HepG2 (cell line): ENCODE data around the gene GAPT. TPM values are rescaled to one million over a fixed set of nuclear protein-coding genes. Genes with fewer than 3 reads are reported as not detected.

Experiments
- ATAC-seq: fragments of 200-7000 bp; cut with Tn5 transposase; 3 replicates; pipeline ENCODE4 v1.9.1; 2020; ENCODE audit warnings: mild to moderate bottlenecking, moderate library complexity
- BruUV-seq: library from RNA; stranded (reverse); fragments of 400-500 nt; replicated peaks from 2 replicates; lab custom pipeline; 2021; lab: Mats Ljungman, UMichigan
- CTCF ChIA-PET: fragments of 300-600 bp; formaldehyde crosslinking; extraction: SDS; loops from one replicate; lab custom pipeline; 2021; ENCODE audit warnings: low total read pairs, inconsistent platforms, low intra/inter-chr PET ratio; lab: Yijun Ruan, JAX
- POLR2A ChIA-PET: fragments of 350-600 bp; sonication (Branson Sonifier 250); formaldehyde crosslinking; loops from one replicate; lab custom pipeline; 2020; ENCODE audit warnings: antibody characterized with exemption, inconsistent platforms; lab: Yijun Ruan, JAX
- DNase-seq: peaks from one replicate; pipeline ENCODE4 v3.0.0-alpha.2; 2015; ENCODE audit warnings: low spot score
- FAIRE-seq: peaks from 3 replicates; lab custom pipeline; 2011; peaks lifted over from hg19 to GRCh38; lab: Jason Lieb, UNC
- H2AFZ ChIP-seq: one replicate; pipeline ENCODE4 v1.6.1; 2011; ENCODE audit warnings: low read length, inconsistent platforms
- H3K27ac ChIP-seq: fragments of 300-600 bp; 3 replicates; pipeline ENCODE4 v1.8.0; 2011; ENCODE audit warnings: mixed run types, mild to moderate bottlenecking, mixed read lengths, low read length, inconsistent platforms; ENCODE audit not compliant: insufficient read depth; ENCODE audit errors: extremely low read length
- H3K27me3 ChIP-seq, 2 experiments: fragments of 200-600 bp in 1 of 2; 2 replicates in 1 of 2; 3 replicates in 1 of 2; pipeline versions ENCODE4 v1.6.0 to v1.8.0; 2011; ENCODE audit warnings: low read length in 2 of 2, mild to moderate bottlenecking in 2 of 2, moderate library complexity in 2 of 2, inconsistent platforms in 1 of 2; ENCODE audit not compliant: insufficient read depth in 2 of 2, control insufficient read depth in 1 of 2
- H3K36me3 ChIP-seq, 2 experiments: fragments of 200-600 bp in 1 of 2; replicated peaks in 1 of 2; 2 replicates in 1 of 2; 3 replicates in 1 of 2; pipeline versions ENCODE4 v1.5.1 to v1.8.0; 2011; ENCODE audit warnings: low read length in 2 of 2, inconsistent platforms in 1 of 2; ENCODE audit not compliant: insufficient read depth in 2 of 2, control insufficient read depth in 1 of 2
- H3K4me1 ChIP-seq: 2 replicates; pipeline ENCODE4 v1.5.1; 2012; ENCODE audit warnings: low read length, inconsistent platforms; ENCODE audit not compliant: insufficient read depth
- H3K4me2 ChIP-seq: 2 replicates; pipeline ENCODE4 v1.6.0; 2011; ENCODE audit warnings: low read depth, low read length, inconsistent platforms
- H3K4me3 ChIP-seq, 3 experiments: fragments of 200-600 bp in 1 of 3; sonication (generic), shearing (Covaris generic) in 1 of 3; replicated peaks in 1 of 3; 2 replicates each; pipeline ENCODE4 v1.5.1; 2011 to 2016; ENCODE audit warnings: low read length in 3 of 3, inconsistent platforms in 2 of 3, low read depth in 2 of 3, mild to moderate bottlenecking in 2 of 3, control low read depth in 1 of 3, mixed read lengths in 1 of 3; ENCODE audit not compliant: insufficient read depth in 1 of 3
- H3K79me2 ChIP-seq: one replicate; pipeline ENCODE4 v1.6.1; 2011; ENCODE audit warnings: low read length, inconsistent platforms; ENCODE audit not compliant: insufficient read depth
- H3K9ac ChIP-seq: 2 replicates; pipeline ENCODE4 v1.6.0; 2011; ENCODE audit warnings: mild to moderate bottlenecking, low read depth, low read length, inconsistent platforms; ENCODE audit not compliant: insufficient read depth
- H3K9me3 ChIP-seq: 2 replicates; pipeline ENCODE4 v1.5.1; 2012; ENCODE audit warnings: mild to moderate bottlenecking, low read length
- H4K20me1 ChIP-seq: 2 replicates; pipeline ENCODE4 v1.6.0; 2011; ENCODE audit warnings: inconsistent platforms, mild to moderate bottlenecking, low read length, moderate library complexity; ENCODE audit not compliant: insufficient read depth
- DR1 ChIP-seq: sonication (generic); formaldehyde crosslinking; IDR thresholded peaks from 2 replicates; pipeline ENCODE4 v1.8.0; 2021; ENCODE audit warnings: mild to moderate bottlenecking, missing genetic modification reagents, inconsistent platforms
- FOXJ3 ChIP-seq: sonication (generic); formaldehyde crosslinking; IDR thresholded peaks from 2 replicates; pipeline ENCODE4 v1.4.0; 2020; ENCODE audit warnings: missing genetic modification reagents, mild to moderate bottlenecking, borderline replicate concordance
- GMEB2 ChIP-seq: IDR thresholded peaks from 2 replicates; pipeline ENCODE4 v1.6.1; 2016; ENCODE audit warnings: missing biosample characterization, missing genetic modification reagents, low read depth
- HNRNPL ChIP-seq: fragments of 200-400 bp; formaldehyde crosslinking; IDR thresholded peaks from 2 replicates; pipeline ENCODE4 v1.6.1; 2017; ENCODE audit warnings: mild to moderate bottlenecking, low read depth, low read length
- KLF6 ChIP-seq: IDR thresholded peaks from 2 replicates; pipeline ENCODE4 v1.8.0; 2016; ENCODE audit warnings: missing biosample characterization, missing genetic modification reagents
- MBNL3 ChIP-seq: fragments of 250-450 bp; sonication (Bioruptor Pico); conservative IDR thresholded peaks from 2 replicates; pipeline ENCODE4 v1.8.0; 2022; ENCODE audit warnings: mild to moderate bottlenecking, inconsistent platforms
- MLXIP ChIP-seq: sonication (generic); formaldehyde crosslinking; IDR thresholded peaks from 2 replicates; pipeline ENCODE4 v1.9.0; 2021; ENCODE audit warnings: missing genetic modification reagents, borderline replicate concordance
- NRL ChIP-seq: sonication (generic); formaldehyde crosslinking; IDR thresholded peaks from 2 replicates; pipeline ENCODE4 v1.5.0; 2020; ENCODE audit warnings: missing genetic modification reagents, mild to moderate bottlenecking, moderate library complexity, borderline replicate concordance
- SMARCE1 ChIP-seq: fragments of 450-650 bp; IDR thresholded peaks from 2 replicates; pipeline ENCODE4 v1.6.1; 2017; ENCODE audit warnings: borderline replicate concordance
- TOPORS ChIP-seq: sonication (generic); formaldehyde crosslinking; IDR thresholded peaks from 2 replicates; pipeline ENCODE4 v1.8.0; 2023; ENCODE audit warnings: mild to moderate bottlenecking, missing genetic modification reagents
- ZBTB21 ChIP-seq: sonication (generic); formaldehyde crosslinking; IDR thresholded peaks from 2 replicates; pipeline ENCODE4 v1.4.0; 2020; ENCODE audit warnings: missing genetic modification reagents
- ZNF121 ChIP-seq: sonication (generic); formaldehyde crosslinking; IDR thresholded peaks from 2 replicates; pipeline ENCODE4 v1.5.0; 2020; ENCODE audit warnings: mild to moderate bottlenecking, missing genetic modification reagents
- ZNF296 ChIP-seq: sonication (generic); formaldehyde crosslinking; conservative IDR thresholded peaks from 2 replicates; pipeline ENCODE4 v1.5.0; 2020; ENCODE audit warnings: mild to moderate bottlenecking, missing genetic modification reagents
- ZNF329 ChIP-seq: sonication (generic); formaldehyde crosslinking; IDR thresholded peaks from 2 replicates; pipeline ENCODE4 v1.9.0; 2021; ENCODE audit warnings: low read depth, mild to moderate bottlenecking, missing genetic modification reagents
- ZNF512 ChIP-seq: sonication (generic); formaldehyde crosslinking; IDR thresholded peaks from 2 replicates; pipeline ENCODE4 v1.4.0; 2020; ENCODE audit warnings: mild to moderate bottlenecking, missing genetic modification reagents
- ZNF660 ChIP-seq: sonication (generic); formaldehyde crosslinking; IDR thresholded peaks from 2 replicates; pipeline ENCODE4 v1.5.1; 2020; ENCODE audit warnings: mild to moderate bottlenecking, low read depth, missing genetic modification reagents, borderline replicate concordance
- ZNF883 ChIP-seq: sonication (generic); formaldehyde crosslinking; IDR thresholded peaks from 2 replicates; pipeline ENCODE4 v1.5.1; 2020; ENCODE audit warnings: mild to moderate bottlenecking, missing genetic modification reagents; ENCODE audit errors: not compliant biosample characterization
- ZSCAN9 ChIP-seq: IDR thresholded peaks from 2 replicates; pipeline ENCODE4 v1.6.1; 2016; ENCODE audit warnings: borderline replicate concordance
- WGBS: methylation state at CpG from one replicate; pipeline ENCODE4 v1.1.6; 2017; ENCODE audit warnings: low lambda C conversion rate; 5-methylcytosine and 5-hydroxymethylcytosine counted together
- in situ Hi-C: cut with HindIII; loops from 2 replicates; pipeline ENCODE4 v1.10.0; 2017; ENCODE audit warnings: low pct_unique_long_range_greater_than_20kb; ENCODE audit not compliant: extremely low pct_ligation_motif_present
- intact Hi-C: fragments of 100-400 bp; cut with micrococcal nuclease; formaldehyde crosslinking; loops from one replicate; pipeline ENCODE4 v1.10.0; 2022; ENCODE audit not compliant: unreplicated experiment
- polyA plus RNA-seq, 8 experiments: library from polyadenylated mRNA; depleted of rRNA in 3 of 8; stranded (reverse) in 7 of 8; unstranded in 1 of 8; fragments of >200 nt; fragmentation: Illumina TruSeq in 4 of 8; extraction: Trizol in 4 of 8; gene quantifications; 2 replicates each; pipeline versions ENCODE4 v1.2.1 to v1.2.3, GENCODE V29; 2011 to 2016; ENCODE audit warnings: low read depth in 4 of 8, missing spikeins in 1 of 8, mixed read lengths in 1 of 8; ENCODE audit not compliant: insufficient read depth in 1 of 8
- total RNA-seq, 5 experiments: library from RNA; depleted of rRNA; stranded (reverse); fragments of >200 nt; fragmentation: Illumina TruSeq; extraction: Trizol; gene quantifications; 2 replicates each; pipeline ENCODE4 v1.2.3, GENCODE V29; 2016; ENCODE audit warnings: low read depth in 1 of 5

GAPT gene
- total and polyA plus RNA-seq, 2 of the 13 experiments (the other 11 are each of a cell fraction or from before 2014, with no cell fraction given): not detected

- no peaks in the 10 kb centered on the region for H3K9me3 ChIP-seq
- intact Hi-C loops: no loop called here
- TSS peak; percentile 71 for BruUV-seq
- TF ChIP-seq ZNF296 (CRISPR knock-in tag) (no peak), SMARCE1 (no peak), KLF6 (no peak), ZNF883 (CRISPR knock-in tag) (no peak), ZNF660 (no peak), NRL (CRISPR knock-in tag) (no peak; the same call in 1 of the 2 replicates), GMEB2 (CRISPR knock-in tag) (no peak), MBNL3 (CRISPR knock-in tag) (no peak), FOXJ3 (CRISPR knock-in tag) (no peak), MLXIP (CRISPR knock-in tag) (no peak), TOPORS (no peak), DR1 (CRISPR knock-in tag) (peak; percentile 95), HNRNPL (0 out of 2 replicates have a peak, but pooled peaks have one; percentile 14), ZNF512 (no peak), ZBTB21 (CRISPR knock-in tag) (no peak), ZSCAN9 (CRISPR knock-in tag) (0 out of 2 replicates have a peak, but pooled peaks have one; percentile 76), ZNF121 (CRISPR knock-in tag) (peak; percentile 44; the same call in 1 of the 2 replicates), ZNF329 (CRISPR knock-in tag) (no peak)
These were observed 31.1 kb upstream of the GAPT start, which contains the start of gene PLK2 for GRCh38 chr5:58460002-58460731. TSS of gene PLK2 (minus strand) at chr5:58460086. CDS start at chr5:58459959, 127 bp downstream.

More at GRCh38 chr5:58460002-58460731, 31.1 kb upstream of the GAPT start, which contains the start of gene PLK2:
- Histone ChIP-seq H3K4me2 (peak within 1 kb of the TSS; percentile 69), H3K4me1 (peaks cover 41% of the 10 kb centered on the region), H3K4me3 (peak within 1 kb of the TSS; percentile 71 to 79 (median 72)), H2AFZ (peak within 1 kb of the TSS; percentile 7), H3K9ac (peak within 1 kb of the TSS; percentile 79), H3K27me3 (no peaks in the 10 kb centered on the region; a peak in 1 of 5 replicates), H4K20me1 (no peaks in the 10 kb centered on the region), H3K36me3 (peaks cover 2 to 5% of the 10 kb centered on the region in 2 experiments; a peak in 2 of 5 replicates), H3K79me2 (peaks cover 11% of the 10 kb centered on the region), H3K27ac (peak within 1 kb of the TSS; percentile 73)
- WGBS: 60% methylated on average over 57 of the region's 89 CpGs
- CTCF ChIA-PET: interaction anchor here (1.4 to 3.6 kb wide), 3 partner anchors 681 to 1161 kb away, joined by 7 to 38 read pairs (median 9); no protein-coding TSS in a partner anchor
- POLR2A ChIA-PET: interaction anchor here (1.2 to 5.0 kb wide), 5 partner anchors 572 to 1162 kb away, joined by 3 to 22 read pairs (median 9); no protein-coding TSS in a partner anchor
- in situ Hi-C loops: loop anchor here (5.0 to 25.0 kb wide), 4 partner anchors 678 to 1163 kb away; no protein-coding TSS in a partner anchor
- peak; percentile 52 for DNase-seq
- no peak for FAIRE-seq
- peak; percentile 85 for ATAC-seq
